HG03460 (cell line): ENCODE results near the gene KDM3A.

Source experiments
- ATAC-seq: cut with Tn5 transposase; IDR thresholded peaks from one replicate; pipeline ENCODE4 v1.9.1; 2021; ENCODE audit not compliant: unreplicated experiment

The KDM3A gene

GRCh38 chr2:86434290-86434689 is 6.9 kb upstream of the KDM3A start:
- no peak for ATAC-seq

GRCh38 chr2:86435531-86435930 is 5.6 kb upstream of the KDM3A start:
- ATAC-seq = no peak

DNA sequence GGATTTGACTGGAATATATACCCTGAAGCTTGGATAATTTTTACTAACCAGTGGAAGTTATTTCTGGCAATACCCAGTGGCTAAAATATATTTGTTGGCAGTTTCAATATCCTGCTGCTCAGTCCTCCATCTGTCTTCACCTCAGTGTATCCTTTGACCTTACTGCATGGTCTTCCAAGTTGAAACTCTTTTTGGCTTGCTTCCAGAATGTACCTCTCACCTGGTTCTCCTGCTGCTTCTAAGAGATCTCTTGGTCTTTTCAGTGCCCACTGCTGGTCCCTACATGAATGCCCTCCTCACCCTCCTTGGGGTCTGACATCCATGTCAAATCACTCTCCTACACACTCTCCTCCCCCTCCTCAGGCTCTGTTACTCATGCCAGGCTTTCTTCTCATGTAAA is 4.8 kb upstream of the KDM3A start:
- ATAC-seq = no peak

DNA sequence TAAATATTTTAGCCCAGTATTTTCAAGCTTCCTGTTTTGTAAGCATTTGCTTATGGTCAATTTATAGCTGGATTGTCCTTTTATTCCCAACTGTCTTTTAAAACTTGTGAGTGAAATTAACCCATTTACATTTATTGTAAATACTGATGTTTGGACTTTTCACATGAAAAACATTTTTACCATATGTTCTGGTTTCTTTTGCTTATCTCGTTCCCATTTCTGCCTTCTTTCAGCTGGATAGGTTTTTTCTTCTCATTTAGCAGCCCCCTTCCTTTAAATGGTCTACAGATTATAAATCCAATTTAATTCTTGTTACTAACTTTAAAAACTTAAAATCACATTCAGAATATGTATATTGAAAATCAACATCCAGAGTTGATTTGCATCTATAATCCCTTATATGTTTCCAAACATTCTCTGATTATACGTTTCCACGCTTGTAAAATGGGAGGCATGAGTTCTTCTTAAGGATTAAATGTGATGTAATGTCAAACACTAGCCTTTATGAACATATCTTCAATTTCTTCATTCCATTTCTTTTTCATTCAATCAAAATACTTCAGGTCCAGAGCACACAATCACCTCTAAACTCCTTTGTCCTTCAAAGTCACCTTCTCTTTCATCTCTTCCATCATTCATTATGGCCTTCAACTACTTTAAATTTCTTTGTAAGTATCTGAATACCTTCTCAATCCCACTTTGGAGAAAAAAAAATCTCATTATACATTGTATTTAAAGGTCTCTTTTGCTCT is 1.1 kb upstream of the KDM3A start:
- ATAC-seq = no peak

- no peak for ATAC-seq
These were observed 266 bp downstream of the KDM3A start for GRCh38 chr2:86441392-86441881.

DNA sequence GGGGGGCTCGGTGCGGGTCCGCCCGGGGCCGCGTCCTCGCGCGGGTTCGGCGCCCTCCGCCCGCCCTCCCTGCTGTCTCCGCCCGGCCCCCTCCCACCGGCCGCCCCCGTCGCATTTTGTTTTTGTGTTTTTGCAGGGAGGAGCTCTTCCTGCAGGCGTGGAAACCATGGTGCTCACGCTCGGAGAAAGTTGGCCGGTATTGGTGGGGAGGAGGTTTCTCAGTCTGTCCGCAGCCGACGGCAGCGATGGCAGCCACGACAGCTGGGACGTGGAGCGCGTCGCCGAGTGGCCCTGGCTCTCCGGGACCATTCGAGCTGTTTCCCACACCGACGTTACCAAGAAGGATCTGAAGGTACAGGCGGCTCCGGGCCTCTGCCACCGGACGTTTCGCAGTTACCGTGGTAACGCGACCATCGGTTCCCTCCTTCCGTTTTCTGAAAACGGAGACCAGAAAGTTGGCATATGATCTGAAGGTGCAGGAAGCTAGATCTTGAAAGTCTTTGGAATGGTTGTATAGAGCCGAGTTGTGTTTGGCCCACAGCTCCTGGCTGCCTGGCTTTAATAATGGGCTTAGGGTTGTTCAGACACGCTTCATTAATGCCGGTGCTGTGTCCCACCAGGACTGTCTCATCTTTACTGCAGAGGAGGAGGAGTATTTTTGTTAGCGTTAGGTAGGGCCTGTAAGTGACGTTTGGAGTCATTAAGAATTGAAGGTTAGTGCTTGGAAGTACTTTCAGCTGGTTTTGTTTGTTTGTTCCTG is 891 bp downstream of the KDM3A start:
- ATAC-seq = peak; percentile 18

DNA sequence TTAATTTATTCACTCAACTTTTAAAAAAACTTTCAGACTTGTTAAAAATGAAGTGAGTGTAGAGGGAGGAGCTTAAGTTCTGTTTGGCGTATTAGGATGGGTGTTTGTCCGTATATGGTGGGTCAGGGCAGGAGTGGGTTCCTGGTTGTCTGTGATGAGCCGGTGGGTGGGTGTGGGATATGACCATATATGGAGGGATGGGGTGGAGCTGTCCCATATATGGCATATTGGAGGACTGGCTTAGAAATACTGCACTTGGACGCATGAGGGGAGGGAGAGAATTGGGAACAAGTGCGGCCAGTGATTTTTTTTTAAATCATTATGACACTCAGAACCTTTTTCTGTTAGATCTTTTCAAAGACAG is 1.5 kb downstream of the KDM3A start:
- peak; percentile 66 for ATAC-seq

GRCh38 chr2:86443631-86444350 is 2.6 kb downstream of the KDM3A start:
- no peak for ATAC-seq

DNA sequence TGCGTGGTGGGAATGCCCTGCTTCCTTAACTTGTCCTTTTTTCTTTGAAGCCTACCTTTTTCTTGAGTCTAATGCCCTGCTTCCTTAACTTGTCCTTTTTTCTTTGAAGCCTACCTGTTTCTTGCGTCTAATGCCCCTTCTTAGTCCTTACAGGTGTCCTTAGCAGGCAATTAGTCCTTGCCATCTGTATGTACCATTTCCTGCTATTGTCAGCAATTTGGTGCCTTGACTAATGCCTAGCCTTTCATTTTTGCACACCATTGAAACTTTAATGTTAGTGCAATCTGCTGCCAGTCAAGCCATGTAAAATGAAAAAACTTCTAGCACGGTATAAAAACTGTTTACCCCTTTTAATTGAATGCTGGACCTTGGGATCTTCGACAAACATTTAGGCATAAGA is 4.3 kb downstream of the KDM3A start:
- ATAC-seq = no peak

- ATAC-seq = no peak
These were observed 4.9 kb downstream of the KDM3A start for GRCh38 chr2:86446060-86446459.

- ATAC-seq = no peak
These were observed 12.7 kb downstream of the KDM3A start for GRCh38 chr2:86453836-86454235.

DNA sequence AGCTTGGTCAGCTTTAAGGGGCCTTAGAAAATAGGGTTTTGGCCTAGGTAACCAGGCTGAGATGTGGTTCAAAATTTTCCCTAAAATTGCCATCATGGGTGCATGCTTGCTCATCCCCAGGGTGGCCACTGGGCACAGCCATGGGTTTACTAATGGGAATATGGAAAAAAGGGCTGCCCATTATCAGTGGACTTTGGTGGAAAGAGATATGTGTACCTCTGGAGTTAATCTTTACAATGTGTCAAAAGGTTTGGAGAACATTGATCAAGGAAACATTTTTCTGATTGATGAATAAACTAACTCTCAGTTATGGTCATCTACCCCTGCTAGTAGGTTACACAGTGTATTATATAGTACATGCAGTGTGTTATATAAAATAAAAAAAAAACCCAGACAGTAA is 13.1 kb downstream of the KDM3A start:
- ATAC-seq = no peak

DNA sequence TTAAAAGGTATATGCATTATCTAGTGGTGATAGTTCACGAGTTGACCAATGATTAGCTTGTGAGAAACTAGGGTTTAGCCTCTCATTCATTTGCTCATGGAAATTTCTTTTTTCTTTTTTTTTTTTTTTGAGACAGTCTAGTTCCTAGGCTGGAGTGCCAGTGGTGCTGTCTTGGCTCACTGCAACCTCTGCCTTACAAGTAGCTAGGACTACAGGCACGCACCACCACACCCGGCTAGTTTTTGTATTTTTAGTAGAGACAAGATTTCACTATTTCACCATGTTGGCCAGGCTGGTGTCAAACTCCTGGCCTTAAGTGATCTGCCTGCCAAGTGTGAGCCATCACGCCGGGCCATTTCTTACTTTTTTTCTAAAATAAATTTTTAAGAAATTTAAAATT is 14.0 kb downstream of the KDM3A start:
- ATAC-seq = no peak

DNA sequence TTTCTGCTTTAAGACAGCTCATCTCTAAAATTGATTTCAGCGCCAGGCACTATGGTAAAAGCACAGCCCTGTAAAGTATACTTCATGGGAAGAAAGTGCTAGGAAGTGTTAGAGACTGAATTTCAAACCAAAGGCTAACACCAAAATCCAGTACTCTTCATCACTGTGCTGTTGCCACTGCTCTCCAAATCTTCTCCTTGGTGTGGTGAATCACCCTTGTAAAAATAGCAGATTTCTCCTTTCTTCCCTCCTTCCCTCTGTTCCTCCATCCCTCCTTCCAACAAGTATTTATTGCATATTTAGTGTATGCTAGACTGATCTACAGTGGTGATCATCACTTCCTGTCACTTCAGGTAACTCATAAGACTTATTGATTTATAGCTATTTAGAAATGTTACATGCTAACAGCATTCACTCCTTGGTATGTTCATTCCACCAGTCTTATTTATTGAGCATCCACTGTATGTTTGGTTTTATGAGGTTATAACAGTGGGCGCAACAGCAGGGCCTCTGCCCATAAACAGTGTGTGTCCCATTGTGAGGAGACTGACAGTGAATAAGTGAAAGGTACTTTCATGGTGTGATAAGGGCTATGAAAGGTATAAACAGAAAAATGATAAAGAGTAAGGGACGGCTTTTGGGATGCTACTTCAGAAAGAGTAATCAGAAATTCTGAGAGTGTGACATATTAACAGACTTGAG is 20.0 kb downstream of the KDM3A start:
- no peak for ATAC-seq

- no peak for ATAC-seq
These were observed 23.5 kb downstream of the KDM3A start for GRCh38 chr2:86464652-86465051.

DNA sequence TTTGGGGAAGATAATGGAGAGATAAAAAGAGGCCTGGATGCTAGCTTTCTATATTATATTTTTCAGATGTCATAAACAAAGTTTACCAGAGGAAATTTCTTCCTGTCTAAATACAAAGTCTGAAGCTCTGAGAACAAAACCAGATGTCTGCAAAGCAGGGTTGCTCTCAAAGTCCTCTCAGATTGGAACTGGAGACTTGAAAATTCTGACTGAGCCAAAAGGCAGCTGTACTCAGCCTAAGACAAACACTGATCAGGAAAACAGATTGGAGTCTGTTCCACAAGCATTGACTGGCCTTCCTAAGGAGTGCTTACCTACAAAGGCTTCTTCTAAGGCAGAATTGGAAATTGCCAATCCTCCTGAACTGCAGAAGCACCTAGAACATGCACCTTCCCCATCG is 25.1 kb downstream of the KDM3A start:
- no peak for ATAC-seq

DNA sequence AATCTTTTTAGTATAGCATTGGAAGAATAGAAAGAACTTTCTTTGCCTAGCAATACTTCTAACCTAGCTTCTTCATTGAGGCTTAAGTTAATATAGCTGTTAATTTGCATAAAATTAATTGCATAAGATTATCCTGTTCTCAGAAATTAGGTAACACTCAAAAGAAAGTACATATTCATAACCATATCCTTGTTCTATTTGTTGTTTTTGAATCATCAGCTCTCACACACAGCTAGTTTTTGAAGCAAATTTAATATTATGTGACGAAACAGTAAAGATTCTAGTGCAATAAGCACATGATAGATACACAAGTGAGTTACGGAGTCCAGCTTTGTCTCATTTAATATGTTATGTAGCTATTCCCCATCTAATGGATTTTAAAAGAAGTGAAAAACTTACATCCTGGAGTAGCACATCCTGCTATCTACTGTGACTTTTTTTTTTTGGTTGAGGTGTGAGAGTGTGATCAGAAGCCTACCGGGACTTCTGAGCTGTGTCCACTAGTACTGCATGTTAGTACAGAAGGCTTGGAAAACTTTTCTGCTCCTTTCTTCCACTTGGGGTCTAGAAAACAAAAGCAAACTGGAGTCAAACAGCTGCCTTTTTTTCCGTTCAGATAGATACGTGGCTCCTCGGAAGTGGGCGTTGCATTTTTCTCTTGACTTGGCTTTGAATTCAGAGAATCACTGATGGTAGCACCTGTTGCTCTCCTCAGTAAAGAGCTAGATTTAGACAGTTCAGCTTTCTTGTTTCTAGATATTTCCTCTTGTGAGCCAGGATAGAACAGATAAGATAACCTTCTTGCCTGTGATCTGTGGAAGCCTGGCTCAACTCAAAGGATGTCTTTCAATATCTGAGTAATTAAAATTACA is 27.2 kb downstream of the KDM3A start:
- ATAC-seq = no peak

DNA sequence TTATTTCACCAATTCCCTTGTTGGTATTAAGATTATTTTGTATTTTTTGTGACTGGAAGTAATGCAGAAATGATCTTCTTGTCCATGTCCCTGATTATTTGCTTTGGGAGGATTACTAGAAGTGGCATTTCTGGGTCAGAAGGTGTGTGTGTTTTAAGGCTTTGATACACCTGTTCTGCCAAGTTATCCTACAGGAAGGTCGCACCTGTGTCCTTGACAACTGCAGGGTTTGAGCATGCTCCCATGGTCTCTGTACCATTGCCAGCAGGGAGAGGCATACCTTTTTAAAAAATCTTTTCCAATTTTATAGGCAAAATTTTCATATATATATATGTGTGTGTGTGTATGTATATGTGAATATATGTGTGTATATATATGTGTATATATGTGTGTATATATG is 29.7 kb downstream of the KDM3A start:
- ATAC-seq = no peak

DNA sequence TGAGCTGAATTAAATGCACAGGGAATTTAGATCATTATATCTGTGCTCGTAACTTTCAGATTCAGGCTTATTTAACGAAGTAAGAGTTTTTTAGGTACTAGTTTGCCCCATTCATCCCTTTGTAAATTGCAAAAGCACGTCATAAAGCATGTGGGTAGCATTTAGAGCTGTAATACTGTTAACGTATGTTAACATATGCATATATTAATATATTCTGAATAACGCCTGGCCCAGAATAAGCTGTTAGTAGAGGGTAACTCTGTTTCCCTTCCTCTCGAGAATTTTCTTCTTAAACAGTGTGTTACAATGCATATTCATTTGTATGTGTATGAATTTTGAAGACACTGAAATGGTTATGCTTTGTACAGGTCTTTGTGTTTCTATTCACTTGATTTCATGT is 30.5 kb downstream of the KDM3A start:
- no peak for ATAC-seq

DNA sequence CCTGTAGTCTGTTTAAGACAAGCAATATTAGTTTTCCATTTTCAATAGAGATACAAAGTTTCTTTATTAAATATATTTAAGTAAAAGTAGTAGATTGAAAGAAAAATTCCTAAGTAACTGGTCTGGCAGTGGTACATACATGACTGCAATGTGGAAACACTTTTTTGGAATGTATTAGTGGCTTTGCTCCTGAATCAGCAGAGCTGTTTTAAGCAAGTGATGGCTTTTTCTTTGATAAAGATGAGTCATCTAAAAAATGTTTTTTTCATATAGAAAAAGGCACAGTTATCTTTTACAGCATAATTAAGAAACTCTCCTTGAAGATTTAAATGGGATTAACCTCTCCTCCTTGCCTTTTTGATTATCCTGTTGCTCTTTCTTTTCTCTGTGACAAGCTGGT is 34.9 kb downstream of the KDM3A start:
- ATAC-seq = no peak
